ENCODE results near the gene KCNA1.
"Not testable (repeated sequence)": the region's sequence is repeated elsewhere in the genome, so short reads cannot be mapped to it uniquely, and the experiment has no call there.

The KCNA1 gene

DNA sequence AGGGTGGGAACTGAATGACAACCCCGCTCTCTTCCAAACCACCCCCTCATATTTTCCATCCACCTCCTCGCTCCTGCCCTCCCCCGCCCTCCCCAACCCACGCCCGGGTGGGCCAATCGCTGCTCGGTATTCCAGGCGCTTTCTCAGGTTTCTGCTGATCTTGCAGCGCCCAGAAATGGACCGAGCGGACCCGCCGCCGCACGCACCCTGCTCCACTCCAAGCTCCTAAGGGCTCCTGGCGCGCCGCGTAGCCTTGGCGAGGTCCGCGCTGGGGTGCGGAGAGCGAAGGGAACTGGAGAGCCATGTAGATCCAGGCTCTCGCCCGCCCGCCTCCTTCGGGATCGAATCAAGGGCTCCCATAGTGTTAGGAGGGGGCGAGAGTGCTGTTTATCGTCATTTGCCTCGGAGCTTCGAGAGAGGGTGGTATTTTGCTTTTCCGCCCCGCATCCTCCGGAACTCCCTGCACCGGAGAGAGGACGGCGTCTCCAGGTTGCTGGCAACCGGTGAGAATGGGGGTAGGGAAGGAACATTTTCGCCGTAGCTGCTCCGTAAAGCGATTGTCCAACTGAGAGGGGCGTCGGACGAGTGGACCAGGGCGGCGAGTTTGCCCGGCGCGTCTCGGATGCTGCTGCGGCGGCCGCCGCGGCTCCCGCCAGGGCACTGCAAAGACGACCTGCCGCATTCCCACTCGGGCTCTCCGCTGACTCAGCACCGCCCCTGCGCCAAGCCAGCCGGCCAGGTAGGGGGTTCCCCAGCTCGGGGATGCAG, at the start of gene KCNA1:
Gene KCNA1 (plus strand): TSS at position 172 of the 768 bp plus-strand sequence. CDS start 1,474 bp downstream, outside the sequence.
- in situ Hi-C loops (cut with MboI; ENCODE audit: low sequenced_read_pairs), result no loop called here

DNA sequence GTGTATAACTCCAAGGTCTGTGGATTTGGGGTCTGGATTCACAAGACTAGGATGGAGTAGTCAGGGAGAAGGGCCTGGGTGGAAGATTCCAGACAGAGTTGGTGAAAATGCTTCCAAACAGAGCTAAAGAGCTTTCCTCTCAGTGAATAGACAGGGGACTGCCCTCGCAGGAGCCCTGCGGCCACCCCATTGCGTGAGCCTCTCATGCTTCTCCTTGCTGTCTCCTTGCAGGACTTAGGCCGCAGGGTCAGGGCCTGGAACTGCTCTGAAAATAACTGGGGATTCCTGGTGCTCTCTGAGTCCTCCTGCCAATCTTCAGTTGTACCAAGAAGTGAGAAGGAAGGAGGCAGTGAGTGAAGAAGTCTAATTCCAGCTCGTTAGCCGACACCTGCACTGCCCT, 49.0 kb upstream of the KCNA1 start:
- in situ Hi-C loops (cut with MboI; ENCODE audit: low sequenced_read_pairs), result no loop called here

GRCh38 chr12:4862809-4863208, 46.9 kb upstream of the KCNA1 start:
- in situ Hi-C loops (cut with MboI; ENCODE audit: low sequenced_read_pairs), result no loop called here

DNA sequence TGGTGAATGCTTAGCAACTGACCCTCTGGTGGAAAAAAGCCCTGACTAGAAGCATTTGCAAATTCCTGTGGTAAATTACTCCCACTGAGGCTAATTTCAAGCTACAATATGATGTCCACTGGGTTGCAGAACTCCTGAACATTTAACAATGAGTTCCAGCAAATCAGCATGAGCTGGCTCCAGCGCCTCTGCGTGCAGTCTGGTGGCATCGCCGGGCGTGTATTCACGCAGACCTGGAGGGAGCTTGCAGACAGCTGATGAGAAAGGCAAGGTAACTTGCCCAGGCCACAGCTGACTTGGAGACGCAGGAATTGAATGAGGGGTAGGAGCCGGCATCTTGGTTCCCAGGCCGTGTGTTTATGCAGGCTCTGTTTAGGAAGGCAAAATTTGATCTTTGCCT, 45.1 kb upstream of the KCNA1 start:
- in situ Hi-C loops (cut with MboI; ENCODE audit: low sequenced_read_pairs), result no loop called here

GRCh38 chr12:4865246-4865645, 44.5 kb upstream of the KCNA1 start:
- in situ Hi-C loops (cut with MboI; ENCODE audit: low sequenced_read_pairs), result no loop called here

DNA sequence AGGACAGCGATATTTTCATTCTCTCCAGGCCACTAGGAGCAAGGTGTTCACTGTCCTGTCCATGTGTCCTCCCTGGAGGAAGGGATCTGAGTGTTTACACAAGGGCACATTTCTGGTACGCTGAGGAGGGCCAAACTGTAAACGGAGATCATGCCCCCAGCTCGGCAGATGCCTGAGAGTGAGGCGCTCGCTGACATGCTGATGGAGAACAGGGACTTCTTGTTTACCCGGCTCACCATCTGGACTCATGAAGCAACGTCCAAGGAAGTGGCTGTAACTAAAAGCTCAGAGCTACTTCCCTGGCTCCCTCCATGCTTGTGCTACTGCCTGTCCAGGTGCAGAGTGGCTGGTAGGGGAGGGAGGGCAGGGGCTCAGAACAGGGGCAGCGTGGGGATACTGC, 43.4 kb upstream of the KCNA1 start:
- in situ Hi-C loops (cut with MboI; ENCODE audit: low sequenced_read_pairs), result no loop called here

GRCh38 chr12:4867384-4867783, 42.3 kb upstream of the KCNA1 start:
- in situ Hi-C loops (cut with MboI; ENCODE audit: low sequenced_read_pairs), result no loop called here

DNA sequence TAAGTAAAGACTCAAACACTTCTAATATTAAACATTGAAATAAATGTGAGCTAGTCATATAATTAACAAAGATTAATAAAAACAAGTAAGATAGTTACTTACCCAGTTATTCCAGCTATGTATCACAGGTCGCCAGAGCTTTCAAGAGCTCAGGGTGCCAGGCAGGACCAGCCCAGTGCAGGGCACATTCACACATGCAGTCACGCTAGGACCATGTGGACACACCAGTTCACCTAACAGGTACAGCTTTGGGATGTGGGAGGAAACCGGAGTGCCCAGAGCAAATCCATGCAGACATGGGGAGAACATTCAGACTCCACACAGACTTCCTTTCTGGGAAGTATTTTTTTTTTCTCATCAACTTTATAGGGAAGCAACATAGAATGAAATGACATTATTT, 39.3 kb upstream of the KCNA1 start:
- in situ Hi-C loops (cut with MboI; ENCODE audit: low sequenced_read_pairs), result no loop called here

- in situ Hi-C loops (cut with MboI; ENCODE audit: low sequenced_read_pairs), result no loop called here
Measured at GRCh38 chr12:4871514-4871913, 38.2 kb upstream of the KCNA1 start.

DNA sequence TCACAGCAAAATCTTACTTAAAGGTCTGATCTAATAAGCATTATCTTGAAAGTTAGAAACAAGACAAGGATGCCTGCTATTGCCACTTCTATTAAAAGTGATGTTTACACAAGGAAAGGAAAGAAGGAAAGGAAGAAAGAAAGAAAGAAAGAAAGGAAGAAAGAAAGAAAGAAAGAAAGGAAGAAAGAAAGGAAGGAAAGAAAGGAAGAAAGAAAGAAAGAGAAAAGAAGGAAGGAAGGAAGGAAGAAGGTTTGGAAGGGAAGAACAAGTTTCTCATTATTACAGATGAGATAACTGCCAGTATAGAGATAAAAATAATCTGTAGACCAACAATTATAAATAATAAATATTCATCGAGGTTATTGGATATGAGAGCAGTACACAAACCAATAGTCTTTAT, 35.8 kb upstream of the KCNA1 start:
- in situ Hi-C loops (cut with MboI; ENCODE audit: low sequenced_read_pairs), result no loop called here

- in situ Hi-C loops (cut with MboI; ENCODE audit: low sequenced_read_pairs), result no loop called here
Measured at GRCh38 chr12:4874671-4875070, 35.0 kb upstream of the KCNA1 start.

DNA sequence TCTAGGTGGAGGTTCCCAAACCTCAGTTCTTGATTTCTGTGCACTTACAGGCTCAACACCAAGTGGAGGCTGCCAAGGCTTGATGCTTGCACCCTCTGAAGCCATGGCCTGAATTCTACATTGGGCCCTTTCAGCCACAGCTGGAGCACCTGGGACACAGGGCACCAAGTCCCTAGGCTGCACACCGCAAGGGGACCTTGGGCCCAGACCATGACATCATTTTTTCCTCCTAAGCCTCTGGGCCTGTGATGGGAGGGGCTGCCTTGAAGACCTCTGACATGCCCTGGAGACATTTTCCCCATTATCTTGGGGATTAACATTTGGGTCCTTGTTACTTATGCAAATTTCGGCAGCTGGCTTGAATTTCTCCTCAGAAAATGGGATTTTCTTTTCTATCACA, 30.2 kb upstream of the KCNA1 start:
- in situ Hi-C loops (cut with MboI; ENCODE audit: low sequenced_read_pairs), result not testable (repeated sequence)

GRCh38 chr12:4881266-4882064, 28.2 kb upstream of the KCNA1 start:
- in situ Hi-C loops (cut with MboI; ENCODE audit: low sequenced_read_pairs), result no loop called here

- in situ Hi-C loops (cut with MboI; ENCODE audit: low sequenced_read_pairs), result no loop called here
Measured at GRCh38 chr12:4891866-4892265, 17.8 kb upstream of the KCNA1 start.

DNA sequence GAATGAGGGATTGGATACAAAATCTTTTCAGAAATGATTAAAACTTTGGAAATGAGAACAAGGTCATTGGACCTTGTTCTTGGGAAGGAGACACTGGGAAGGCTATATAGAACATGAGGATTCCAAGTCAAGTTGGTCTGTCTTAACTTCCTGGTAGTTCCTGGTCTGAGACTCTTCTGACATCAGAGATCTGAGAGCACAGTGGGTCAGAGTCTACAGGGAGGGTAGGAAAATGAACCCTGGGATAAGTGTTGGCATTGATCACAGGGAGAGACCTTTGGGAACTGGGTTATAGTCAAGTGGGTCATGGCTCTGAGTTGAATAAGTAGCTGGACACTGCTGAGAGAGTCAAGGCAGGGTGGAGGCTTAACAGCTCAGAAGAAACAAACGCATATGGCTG, 17.3 kb upstream of the KCNA1 start:
- in situ Hi-C loops (cut with MboI; ENCODE audit: low sequenced_read_pairs), result no loop called here

- in situ Hi-C loops (cut with MboI; ENCODE audit: low sequenced_read_pairs), result no loop called here
Measured at GRCh38 chr12:4894019-4894418, 15.7 kb upstream of the KCNA1 start.

GRCh38 chr12:4899364-4899763, 10.3 kb upstream of the KCNA1 start:
- in situ Hi-C loops (cut with MboI; ENCODE audit: low sequenced_read_pairs), result no loop called here

GRCh38 chr12:4900327-4900726, 9.4 kb upstream of the KCNA1 start:
- in situ Hi-C loops (cut with MboI; ENCODE audit: low sequenced_read_pairs), result no loop called here

- in situ Hi-C loops (cut with MboI; ENCODE audit: low sequenced_read_pairs), result no loop called here
Measured at GRCh38 chr12:4905316-4905715, 4.4 kb upstream of the KCNA1 start.

- in situ Hi-C loops (cut with MboI; ENCODE audit: low sequenced_read_pairs), result no loop called here
Measured at GRCh38 chr12:4908684-4909409, 858 bp upstream of the KCNA1 start.

- in situ Hi-C loops (cut with MboI; ENCODE audit: low sequenced_read_pairs), result no loop called here
Measured at GRCh38 chr12:4909410-4909733, 333 bp upstream of the KCNA1 start.

All from HL-60/S4 treated with phorbol 12-myristate 13-acetate at 8.2 ng/mL for 4 days and 3 days (cell line).